GM12891 (cell line): ENCODE measurements around the gene EDC4.

Source experiments
- PAX5 ChIP-seq: IDR thresholded peaks from 2 replicates; pipeline ENCODE4 v1.6.1; 2011; ENCODE audit warnings: low read length, moderate library complexity, mild to moderate bottlenecking; ENCODE audit not compliant: insufficient read depth, severe bottlenecking
- POLR2A ChIP-seq: IDR thresholded peaks from 2 replicates; pipeline ENCODE4 v1.6.1; 2011; ENCODE audit warnings: low read depth, low read length, control low read depth
- POLR2AphosphoS5 ChIP-seq: IDR thresholded peaks from 2 replicates; pipeline ENCODE4 v1.6.1; 2011; ENCODE audit warnings: low read depth, low read length, control low read depth
- POU2F2 ChIP-seq: IDR thresholded peaks from 2 replicates; pipeline ENCODE4 v1.6.1; 2011; ENCODE audit warnings: low read depth, mild to moderate bottlenecking, control low read depth, low read length, moderate library complexity
- SPI1 ChIP-seq: IDR thresholded peaks from 2 replicates; pipeline ENCODE4 v1.6.1; 2011; ENCODE audit warnings: low read depth, low read length, control low read depth
- TAF1 ChIP-seq: IDR thresholded peaks from 2 replicates; pipeline ENCODE4 v1.6.1; 2011; ENCODE audit warnings: low read depth, low read length, control low read depth

- TF ChIP-seq POLR2A = no peak
- no peak for TF ChIP-seq POLR2AphosphoS5
- TF ChIP-seq SPI1 = no peak
- no peak for TF ChIP-seq TAF1
- no peak for TF ChIP-seq PAX5
- TF ChIP-seq POU2F2 = no peak
Observed at GRCh38 chr16:67885545-67885944, 12.7 kb downstream of the EDC4 start.
